ELR (cell line): ENCODE results near the gene MYBPC3.

ENCODE experiments used
- DNase-seq: peaks from one replicate; pipeline ENCODE4 v3.0.0-alpha.2; 2015; ENCODE audit warnings: low read depth

MYBPC3 gene

DNA sequence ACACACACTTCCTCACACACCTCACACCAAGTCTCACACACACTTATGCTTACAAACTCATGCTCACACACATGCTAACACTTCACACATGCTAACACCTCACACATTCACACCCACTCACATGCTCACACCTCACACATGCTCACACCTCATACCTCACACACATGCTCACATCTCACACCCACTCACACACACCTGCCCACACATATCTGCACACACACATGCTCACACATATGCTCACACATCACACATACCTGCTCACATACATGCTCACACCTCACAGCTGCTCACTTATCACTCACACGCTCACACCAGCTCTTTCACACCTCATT lies 4.5 kb upstream of the MYBPC3 start:
- no peak for DNase-seq

DNA sequence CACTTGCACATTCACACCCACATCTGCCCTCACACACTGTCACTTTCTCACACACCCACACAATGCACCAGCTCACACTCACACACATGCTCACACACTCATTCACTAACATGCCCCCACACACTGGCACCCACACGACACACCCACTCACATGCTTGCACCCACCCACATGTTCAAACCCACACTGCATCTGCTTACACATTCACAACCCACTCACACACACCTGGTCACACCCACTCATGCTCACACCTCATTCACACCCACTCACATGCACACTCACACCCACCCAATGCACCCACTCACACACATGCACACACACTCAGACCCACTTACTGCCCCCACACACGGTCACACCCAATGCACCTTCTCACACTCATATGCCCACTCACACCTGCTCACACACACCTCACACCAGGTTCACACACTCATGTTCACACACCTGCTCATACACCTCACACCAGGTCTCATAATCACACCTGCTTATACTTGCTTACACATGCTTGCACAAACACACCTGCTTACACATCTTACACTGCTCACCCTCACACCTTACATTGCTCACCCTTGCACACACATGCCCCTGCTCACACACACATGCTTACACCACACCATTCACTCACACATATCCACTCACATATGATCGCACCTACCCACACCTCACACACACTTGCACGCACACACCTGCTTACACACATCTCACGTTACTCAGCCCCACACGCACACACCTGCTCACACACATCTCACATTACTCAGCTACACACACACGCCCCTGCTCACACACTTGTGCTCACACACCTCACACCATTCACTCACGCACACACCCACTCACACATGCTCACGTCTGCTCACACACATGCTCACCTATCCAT lies 3.9 kb upstream of the MYBPC3 start:
- no peak for DNase-seq

DNA sequence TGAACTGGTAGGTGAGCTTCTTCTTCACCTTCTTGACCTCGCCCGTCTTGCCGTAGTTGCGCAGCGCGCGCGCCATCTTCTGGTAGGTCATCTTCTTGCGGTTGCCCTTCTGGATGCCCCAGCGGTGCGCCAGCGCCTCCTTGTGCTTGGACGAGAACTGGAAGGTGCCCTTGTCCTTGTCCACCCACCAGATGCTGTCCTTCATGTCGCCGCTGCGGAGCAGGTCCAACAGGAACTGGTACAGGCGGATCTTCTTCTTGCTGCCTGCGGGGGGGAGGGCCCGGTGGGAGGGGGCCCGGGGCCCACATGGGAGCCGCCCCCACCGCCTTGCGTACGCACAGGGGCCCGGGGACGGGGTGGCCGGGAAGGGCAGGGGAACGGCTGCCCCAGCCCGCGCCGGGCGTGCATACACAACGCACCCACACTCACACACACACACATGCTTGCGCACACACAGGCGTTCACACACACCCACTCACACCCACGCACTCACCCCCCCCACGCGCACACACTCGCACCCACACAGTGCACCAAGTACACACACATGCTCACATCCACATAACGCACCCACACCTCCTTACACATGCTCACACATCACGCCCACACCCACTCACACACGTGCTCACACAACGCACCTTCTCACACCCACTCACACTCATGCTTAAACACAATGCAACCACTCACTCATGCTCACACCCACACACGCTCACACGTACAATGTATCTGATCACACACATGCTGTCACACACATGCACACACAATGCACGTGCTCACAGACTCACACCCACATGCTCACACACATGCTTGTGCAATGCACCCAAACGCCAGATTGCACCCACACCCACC lies 3.0 kb upstream of the MYBPC3 start:
- peak; percentile 94 for DNase-seq

DNA sequence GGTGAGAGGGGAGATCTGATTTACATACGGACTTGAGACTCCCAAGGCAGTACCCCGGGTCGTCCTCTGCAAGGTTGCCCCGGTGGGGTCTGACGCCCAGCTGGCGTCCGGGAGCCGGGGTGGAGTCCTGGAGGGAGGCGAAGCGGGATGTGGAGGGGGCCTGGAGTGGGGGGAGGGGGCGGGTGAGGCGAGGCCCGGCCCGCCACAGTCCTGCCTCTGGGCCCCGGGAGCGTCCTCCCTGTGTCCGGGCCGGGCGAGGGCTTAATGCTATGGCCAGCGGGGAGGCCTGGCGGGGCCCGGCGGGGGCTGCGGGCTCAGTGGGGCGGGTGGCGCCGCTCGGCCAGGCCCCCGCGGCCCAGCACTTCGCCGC lies 2.4 kb upstream of the MYBPC3 start:
- DNase-seq = no peak

DNA sequence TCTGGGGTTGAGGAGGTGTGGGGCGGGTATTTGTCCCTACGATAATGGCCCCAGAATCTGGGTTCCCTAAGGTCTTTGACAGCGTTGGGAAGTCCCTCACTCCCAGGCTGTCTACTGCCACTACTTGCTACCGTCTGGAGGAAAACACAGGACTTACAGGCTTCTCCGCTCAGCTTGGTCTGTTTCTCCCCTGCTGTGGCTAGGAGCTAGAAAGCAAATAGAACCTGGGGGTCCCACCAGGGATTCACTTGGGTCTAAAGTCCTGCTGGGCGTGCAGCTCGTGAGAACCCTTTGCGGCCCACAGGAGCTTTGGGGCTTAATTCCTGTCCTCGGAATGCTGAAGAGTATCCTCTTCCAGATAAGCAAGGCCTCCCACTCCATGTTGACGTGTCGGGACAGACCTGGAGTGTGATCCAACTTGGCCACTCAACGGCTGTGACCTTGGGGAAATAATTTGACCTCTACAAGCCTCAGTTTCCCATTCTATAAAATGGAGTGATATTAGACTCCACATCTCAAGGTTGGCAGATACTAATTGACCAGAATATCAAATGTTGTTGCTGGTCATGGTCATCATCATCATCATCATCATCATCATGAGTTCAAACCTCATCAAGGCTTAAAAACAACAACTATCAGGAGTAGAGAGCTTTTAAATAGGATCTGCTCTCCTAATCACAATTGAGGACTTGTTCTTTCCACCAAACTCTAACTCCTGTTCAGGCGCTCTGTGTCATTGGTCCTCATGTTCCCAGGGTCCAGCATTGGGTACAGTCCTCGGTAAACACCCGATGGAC lies 1.7 kb upstream of the MYBPC3 start:
- no peak for DNase-seq

DNA sequence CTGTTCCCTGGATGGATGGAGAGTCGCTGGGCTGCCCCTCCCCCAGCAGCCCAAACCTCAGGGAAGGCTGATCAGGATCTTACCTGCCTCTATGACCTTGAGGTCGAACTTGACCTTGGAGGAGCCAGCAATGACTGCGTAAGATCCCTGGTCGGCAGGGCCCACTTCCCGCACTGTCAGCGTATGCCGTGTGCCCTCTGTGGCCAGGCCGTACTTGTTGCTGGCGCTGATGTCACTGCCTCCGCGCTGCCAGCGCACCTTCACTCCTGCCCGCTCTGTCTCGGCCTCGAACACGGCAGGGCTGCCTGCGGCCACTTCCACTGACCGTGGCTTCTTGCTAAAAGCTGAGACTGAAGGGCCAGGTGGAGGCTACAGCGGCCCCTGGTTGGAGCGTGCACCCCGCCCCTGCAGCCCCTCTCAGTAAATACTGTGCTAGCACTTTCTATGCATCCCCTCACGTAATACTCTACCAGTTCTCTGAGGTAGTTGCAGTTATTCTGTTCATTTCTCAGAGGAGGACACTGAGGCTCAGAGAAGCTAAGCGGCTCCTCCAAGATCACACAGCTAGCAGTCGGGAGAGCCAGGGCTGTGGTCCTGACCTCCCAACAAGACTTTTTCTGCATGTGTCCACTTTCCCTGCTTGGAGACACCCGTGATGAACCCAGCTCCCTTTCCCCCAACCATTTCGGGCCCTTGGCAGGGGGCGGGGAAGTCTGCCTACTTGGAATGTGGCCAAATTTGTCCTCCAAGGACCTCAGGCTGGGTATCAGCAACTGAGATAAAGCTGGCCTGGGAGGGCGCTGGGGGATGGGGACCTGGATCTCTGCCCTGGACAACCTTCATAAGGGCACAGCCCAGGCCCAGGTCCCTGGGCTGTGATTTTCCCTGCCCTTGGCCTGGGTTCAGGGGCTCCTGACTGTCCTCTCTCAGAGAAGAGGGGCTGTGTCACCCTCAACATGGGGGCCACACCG lies 1.1 kb downstream of the MYBPC3 start:
- DNase-seq = no peak

DNA sequence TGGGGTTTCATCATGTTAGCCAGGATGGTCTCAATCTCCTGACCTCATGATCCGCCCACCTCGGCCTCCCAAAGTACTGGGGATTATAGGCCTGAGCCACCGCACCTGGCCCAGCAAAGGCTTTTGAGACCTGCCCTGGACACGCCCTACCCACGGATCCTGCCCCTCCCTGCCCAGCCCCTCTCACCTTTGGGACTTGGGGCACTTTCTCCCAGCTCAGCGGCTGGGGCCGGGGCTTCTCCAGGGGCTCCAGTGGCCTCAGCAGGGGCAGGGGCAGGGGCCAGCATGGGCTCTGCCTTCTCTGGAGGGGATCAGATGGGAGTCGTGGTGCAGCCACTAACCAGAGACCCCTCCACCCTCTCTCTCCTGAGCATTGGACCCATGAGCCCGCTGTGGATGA lies 2.2 kb downstream of the MYBPC3 start:
- no peak for DNase-seq

DNA sequence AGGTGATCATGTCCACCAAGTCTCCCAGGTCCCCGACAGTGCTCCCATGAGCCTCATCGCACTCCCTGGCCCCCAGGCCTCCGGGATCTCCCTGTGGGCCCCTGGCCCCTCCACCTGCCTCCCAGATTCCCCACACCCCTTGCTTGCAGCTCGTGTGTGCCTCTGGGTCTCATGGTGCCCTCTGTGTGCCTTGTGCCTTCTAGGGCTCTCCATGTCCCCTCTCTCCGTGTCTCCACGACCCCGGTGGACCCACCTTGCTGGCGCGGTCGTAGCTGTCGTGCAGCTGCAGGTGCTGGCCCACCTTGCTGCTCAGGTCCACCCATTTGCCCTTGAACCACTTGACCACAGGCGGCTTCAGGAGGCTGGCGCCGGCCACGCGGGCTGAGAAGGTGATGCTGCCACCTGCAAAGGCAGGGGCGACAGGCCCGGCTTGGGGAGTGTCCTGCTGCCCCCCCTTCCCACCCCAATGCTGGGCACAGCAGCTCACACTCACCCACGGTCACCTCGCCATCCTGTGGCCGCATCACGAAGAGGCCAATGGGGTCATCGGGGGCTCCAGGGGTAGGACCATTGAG lies 2.9 kb downstream of the MYBPC3 start:
- no peak for DNase-seq

DNA sequence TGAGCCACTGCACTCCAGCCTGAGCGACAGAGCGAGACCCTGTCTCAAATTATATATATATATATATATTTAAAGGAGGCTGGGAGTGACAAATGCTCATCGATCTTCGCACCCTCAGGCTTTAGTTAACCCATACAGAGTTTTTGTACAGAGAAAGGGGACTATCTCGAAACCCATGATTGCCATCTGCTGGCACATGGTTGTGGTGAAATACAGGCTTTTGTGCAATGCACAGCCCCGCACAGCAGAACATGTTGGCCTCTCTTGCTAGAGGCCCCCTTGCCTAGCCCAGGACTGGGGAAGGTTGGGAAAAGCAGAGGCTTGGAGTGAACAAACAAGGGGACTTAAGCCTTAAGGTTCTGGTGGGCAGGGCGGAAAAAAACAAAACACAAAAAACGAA lies 3.6 kb downstream of the MYBPC3 start:
- peak; percentile 58 for DNase-seq

DNA sequence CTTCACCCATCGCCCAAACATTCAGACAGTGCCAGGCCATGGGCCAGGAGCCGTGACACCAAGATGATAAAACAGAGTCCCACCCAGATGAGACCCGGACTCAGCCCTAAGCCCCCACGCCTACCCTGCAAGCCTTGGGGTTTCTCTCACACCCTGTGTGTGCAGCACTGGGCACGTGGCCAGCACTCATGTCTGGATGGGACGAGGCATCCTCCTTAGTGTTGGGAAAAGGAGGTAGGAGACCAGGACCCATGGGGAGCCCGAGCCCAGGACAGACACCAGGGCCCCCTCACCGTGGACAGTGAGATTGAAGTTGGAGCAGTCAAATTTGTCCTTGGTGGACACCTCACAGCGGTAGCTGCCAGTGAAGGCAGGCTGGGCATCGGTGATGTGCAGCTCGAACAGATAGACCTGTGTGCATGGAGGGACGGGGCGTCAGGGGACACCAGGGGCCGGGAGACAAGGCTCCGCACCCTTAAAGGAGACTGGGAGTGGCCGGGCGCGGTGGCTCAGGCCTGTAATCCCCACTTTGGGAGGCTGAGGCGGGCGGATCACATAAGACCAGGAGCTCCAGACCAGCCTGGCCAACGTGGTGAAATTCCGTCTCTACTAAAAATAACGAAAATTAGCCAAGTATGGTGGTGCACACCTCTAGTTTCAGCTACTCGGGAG lies 4.2 kb downstream of the MYBPC3 start:
- no peak for DNase-seq

DNA sequence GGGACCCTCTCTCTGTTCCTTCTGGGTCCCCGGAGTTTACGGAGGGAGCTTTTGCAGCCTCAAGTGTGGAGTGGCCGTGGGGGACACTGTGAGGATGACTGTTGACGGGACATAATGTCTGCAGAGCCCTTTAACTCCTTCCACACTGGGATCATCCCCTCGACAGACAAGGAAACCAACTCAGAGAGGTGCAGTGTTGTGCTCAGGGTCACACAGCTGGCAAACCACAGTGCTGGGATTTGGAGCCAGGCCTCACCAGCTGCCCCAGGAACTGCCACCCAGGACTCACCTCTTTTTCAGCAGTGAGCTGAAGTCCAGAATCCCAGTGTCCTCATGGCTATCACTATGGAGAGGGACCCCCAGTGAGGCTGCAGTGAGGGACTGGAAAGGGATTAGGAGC lies 5.4 kb downstream of the MYBPC3 start:
- no peak for DNase-seq

DNA sequence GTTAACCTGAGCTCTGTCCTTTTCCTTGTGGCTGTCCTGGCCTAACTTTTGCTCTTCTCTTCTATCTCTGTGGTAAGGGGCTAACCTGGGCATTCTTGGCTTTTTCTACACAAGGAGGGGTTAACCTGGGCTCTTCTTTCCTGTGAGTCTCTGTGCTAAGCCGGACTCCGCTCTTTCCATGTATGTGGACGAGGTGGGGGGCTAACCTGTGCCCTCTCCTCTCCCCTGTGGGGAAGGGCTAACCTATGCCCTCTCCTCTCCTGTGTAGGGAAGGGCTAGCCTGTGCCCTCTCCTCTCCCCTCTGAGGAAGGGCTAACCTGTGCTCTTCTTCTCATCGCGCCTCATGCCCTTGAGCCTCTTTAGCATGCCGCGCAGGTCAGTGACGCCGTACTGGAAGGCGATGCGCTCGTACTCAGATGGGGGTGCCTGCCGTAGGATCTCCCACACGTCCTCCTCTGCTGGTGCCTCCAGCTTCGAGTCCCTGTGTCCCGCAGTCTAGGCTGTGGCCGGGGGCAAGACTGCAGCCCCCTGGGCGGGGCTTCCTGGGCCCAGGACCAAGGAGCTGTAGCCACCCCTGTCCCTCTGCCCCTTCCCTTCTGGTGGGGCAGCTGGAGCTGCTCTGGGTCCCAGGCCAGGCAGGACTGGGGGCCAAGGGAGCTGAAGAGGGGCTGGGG lies 6.5 kb downstream of the MYBPC3 start:
- no peak for DNase-seq

DNA sequence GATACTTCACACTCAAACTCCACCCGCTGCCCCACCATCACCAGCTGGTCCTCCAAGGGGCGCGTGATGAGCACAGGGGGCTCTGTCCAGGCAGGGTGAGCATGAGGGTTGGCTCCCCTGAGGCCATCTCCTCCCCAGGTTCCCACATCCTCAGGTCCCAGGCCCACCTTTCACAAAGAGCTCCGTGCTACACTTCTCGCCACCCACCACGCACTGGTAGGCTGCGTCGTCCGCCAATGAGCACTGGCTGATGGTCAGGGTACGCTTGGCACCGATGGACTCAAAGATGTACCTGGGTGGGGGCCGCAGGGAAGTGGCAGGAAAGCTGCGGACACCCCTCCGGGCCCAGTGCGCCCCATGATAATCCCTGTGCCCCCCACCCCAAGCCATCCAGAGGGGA lies 9.6 kb downstream of the MYBPC3 start:
- no peak for DNase-seq

DNA sequence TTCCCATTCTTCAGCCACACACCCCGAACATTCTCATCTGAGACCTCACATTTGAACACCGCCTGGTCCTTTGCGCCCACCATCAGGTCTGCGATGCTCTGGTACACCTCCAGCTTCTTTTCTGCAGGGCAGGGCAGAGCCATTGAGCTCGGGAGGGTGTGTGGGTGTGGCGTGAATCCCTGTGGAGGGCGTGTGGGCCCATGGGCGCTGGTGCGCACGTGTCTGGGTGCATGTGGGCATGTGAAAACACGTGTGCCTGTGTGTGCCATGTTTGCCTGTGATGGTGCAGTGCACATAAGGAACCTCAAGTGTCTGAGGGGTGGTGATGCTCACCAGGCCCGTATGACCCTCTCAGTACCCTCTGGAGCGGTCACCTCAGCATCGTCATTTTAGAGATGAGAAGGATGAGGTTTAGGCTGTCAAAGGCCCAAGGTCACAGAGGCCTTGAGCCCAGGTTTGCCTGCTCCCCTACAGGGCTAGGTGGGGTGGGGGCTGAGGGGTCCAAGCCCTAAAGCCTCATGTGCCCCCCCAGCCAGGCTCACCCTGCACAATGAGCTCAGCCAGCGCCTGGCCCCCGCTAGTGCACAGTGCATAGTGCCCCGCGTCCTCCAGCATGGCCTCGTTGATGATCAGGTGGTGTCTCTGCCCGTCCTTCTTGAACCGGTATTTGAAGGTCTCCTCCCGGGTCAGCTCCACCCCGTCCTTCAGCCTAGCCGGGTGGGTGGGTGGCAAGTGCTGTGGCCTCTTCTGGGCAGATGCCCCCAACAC lies 10.3 kb downstream of the MYBPC3 start:
- no peak for DNase-seq

DNA sequence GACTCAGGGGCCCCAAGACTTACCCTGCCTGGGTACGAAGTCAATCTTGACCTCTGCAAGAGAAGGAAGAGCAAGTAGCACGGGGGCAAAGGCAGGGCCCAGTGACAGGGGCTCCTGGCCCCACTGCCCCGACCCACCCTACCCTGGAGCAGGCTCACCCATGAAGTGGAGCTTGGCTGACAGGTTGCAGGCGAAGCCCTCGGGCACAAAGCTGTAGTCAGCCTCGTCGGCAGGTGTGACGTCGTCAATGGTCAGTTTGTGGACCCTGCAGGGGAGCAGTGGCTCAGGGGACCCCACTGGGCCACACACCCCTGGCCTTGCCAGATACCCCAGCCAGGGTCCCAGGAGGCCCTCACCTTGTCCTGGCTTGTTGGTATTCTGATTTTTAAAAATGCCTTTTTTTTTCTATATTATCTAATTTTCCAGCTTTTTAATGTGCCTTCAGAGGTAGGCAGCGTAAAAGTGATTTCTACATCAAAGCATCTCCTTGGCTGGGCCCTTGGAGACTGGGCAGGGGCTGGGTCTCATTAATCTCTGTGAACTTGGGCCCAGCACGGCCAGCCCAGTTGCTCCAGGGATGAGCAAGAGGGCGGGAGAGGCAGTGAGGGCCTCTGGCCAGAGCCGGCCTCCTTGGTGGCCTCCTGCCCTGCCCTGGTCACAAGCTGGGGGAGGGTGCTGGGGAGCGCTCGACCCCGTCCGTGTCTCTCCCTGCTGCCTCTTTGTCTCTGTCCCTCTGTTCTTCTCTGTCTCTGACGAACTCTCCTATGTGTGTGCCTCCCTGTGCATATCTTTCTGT lies 11.3 kb downstream of the MYBPC3 start:
- no peak for DNase-seq

DNA sequence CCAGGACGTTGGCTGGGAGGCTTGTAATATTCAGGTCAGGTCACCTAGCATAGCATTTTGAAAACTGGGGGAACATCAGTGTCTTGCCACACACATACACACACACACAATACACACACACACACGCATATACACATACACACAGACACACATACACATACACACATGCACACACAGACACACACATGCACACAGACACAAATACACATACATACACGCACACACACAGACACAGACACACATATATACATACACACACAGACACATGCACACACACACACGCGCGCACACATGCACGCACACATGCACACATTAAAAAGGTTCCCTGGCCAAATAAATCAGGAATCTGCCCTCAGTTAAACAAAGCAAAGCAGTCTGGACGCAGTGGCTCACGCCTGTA lies 12.5 kb downstream of the MYBPC3 start:
- DNase-seq = no peak

DNA sequence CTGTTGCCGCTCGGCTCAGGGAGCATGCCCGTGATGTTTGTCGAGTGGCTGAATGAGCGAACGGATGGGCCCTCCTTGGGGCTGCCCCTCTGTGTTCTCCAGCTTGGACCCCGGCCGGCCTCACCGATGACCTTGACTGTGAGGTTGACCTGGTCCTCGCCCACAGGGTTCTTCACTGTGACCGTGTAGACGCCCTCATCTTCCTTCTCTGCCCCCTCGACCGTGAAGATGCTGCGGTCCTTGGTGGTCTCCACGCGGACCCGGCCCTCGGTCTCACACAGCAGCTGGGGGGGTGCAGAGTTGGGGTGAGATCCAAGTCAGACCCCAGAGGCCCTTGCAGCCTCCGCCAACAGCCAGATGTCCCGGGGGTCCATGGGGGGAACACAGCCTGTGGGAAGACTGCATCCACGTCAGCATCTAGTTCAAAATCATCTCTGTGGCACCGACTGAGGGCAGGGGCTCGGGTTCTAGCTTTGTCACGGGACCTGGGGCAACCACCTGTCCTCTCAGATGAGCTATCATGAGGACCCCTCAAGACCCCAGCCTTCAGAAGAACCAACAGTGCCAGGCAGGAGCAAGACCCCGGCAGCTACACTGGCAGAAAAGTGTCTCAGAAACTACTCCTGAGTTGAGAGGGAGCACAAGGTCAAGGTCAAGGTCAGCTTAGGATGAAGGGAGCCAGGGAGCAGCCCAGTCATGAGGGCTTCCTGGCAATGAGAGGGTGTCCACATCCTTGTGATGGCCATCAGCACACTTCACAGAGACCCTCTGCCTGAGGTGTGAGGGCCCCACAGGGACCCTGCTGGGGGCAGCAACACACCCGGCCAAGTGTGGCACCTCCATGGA lies 13.9 kb downstream of the MYBPC3 start:
- no peak for DNase-seq
